SIG-M5 treated with dmso at 0.1 percent for 504 hours (cell line): ENCODE data around the gene SLC22A5.

Source experiments
- DNase-seq: peaks from one replicate; lab custom pipeline; 2025; ENCODE audit not compliant: unreplicated experiment; lab: John Stamatoyannopoulos, UW

The SLC22A5 gene

GRCh38 chr5:132369474-132370180 is at the start of gene SLC22A5:
Gene SLC22A5, plus strand, starts transcription at chr5:132369710. Its CDS starts 263 bp downstream, at chr5:132369973.
- peak; percentile 60 for DNase-seq

GRCh38 chr5:132319975-132320374 is 49.5 kb upstream of the SLC22A5 start:
- DNase-seq: no peak

DNA sequence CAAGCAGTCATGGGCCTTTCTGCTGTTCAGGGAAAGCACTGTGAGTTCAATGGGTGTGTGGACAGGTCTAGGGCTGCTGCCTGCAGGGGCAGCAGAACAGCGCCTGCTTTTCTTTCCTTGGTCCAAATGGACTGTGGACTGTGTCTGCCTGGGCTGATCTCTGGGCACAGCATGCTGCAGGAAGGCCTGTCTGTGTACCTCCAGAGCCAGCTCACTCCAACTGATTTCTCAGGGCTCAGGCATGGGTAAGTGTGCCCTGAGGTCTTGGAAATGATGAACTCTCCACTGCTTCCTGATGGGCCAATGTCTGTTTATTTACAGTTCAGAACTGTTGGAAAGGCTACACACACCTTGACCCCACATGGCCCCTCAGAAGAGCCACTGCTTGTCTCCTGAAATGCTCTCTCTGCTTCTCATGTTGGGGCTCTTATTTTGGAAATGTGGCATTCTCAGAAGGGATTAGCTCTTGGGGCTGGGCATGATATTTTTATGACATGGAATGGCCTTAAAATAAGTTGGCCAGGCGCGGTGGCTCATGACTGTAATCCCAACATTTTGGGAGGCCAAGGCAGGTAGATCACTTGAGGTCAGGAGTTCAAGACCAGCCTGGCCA is 48.3 kb upstream of the SLC22A5 start:
- no peak for DNase-seq

GRCh38 chr5:132322266-132322665 is 47.2 kb upstream of the SLC22A5 start:
- DNase-seq: no peak

DNA sequence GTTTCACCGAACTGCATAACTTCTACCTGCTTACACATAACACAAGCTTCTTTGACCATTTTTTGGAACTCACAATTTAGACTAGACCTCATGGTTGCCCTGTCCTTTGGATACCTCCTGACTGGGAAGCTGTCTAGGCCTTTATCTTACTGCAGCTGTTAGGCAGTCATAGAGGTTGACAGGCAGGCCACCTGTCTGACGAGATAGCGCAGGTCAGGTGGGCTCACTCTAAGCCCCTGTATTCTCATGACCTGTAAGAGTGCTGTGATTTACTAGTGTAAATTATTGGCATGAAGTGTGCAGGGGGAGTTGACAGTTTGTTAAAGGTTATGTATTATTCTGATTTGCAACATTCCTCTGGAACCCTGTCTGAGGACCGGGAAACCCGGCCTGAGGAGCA is 46.3 kb upstream of the SLC22A5 start:
- DNase-seq: no peak

DNA sequence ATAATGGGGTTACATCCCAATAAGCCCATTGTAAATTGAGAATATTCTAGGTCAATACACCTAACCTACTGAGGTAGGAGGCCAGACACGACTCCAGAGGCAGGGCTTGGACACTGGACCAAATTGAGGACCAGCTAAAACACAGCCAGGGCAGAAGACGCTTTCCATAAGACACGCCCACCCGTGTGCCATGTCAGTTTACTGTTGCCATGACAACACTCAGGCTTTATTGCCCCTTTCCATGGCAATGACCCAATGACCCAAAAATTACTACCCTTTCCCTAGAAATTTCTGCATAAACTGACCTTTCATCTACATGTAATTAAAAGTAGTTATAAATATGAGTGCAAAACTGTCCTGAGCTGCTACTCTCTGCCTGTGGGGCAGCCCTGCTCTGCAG is 43.8 kb upstream of the SLC22A5 start:
- no peak for DNase-seq

DNA sequence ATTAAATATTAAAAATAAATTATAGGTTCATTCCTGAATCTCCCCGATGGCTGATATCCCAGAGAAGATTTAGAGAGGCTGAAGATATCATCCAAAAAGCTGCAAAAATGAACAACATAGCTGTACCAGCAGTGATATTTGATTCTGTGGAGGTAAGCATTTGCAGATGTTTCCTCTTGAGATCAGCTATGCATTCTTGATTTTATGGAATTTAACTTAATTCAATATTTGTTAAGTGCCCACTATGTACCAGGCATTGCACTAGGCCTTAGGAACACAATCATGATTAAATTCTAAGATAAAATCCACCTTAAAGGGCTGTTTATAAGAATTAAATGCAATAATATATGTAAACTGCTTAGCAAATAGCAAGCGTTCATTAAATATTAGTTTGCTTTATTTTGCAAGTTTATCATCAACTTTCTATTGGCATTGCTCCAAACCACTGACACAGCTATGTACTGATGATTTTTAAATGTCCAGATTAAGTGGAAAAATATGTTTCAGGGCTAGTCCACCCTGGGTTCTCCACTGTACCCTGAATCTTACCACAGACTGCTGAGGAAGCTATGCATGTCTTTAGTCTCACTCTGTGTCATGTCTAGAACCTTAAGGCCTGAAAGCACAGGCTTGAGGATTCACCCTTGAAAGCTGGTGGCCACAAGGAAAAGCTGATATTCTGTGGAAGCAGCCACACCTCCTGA is 42.1 kb upstream of the SLC22A5 start:
- no peak for DNase-seq

DNA sequence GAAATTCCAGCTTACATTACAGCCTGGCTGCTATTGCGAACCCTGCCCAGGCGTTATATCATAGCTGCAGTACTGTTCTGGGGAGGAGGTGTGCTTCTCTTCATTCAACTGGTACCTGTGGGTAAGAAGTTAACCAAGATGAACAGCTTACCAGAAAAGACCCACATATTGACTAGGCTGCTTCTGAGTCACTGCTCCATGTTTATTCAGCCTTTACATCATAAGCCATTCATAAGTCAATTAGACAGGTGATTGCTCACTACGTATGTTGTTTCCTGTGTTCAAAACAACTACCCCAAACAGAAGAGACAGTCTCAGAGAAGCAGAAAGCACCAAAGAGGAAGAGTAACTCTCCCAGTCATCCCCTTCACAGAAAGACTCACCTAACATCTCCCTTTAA is 34.7 kb upstream of the SLC22A5 start:
- DNase-seq: no peak

DNA sequence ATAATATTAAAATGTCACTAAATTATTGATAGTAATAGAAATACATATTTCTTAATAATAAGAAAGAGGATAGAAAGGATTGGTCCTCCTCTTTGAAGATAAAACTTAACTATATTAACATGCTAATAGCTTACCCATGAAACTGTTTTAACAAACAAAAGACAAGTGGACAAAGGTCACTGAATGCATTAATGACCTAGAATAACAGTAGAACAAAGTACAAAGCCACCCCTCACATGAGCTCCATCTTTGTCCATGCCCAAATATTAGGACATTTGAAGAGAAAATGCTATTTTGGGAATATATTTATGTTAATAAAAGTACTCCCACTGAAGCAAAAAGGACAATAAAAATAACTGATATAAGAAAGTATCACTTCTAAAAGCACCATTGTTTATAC is 34.1 kb upstream of the SLC22A5 start:
- DNase-seq: no peak

DNA sequence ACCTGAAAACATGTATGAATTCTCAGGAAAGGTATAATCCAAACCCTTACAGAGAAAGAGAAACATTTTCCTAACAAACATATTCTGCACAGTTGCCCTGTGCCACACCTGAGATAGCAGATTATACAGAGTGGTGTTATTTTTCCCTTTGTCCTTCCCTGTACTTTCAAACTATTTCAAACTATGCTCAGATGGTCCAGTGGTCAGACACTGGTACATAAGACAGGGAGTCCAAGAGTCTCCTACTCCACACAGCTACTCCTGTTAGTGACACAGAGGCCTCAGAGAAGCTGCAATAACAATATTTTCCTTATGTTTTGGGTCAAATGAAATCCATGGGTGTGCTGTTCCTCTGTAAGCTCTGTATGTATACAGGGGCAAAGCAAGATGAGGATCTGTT is 30.0 kb upstream of the SLC22A5 start:
- no peak for DNase-seq

DNA sequence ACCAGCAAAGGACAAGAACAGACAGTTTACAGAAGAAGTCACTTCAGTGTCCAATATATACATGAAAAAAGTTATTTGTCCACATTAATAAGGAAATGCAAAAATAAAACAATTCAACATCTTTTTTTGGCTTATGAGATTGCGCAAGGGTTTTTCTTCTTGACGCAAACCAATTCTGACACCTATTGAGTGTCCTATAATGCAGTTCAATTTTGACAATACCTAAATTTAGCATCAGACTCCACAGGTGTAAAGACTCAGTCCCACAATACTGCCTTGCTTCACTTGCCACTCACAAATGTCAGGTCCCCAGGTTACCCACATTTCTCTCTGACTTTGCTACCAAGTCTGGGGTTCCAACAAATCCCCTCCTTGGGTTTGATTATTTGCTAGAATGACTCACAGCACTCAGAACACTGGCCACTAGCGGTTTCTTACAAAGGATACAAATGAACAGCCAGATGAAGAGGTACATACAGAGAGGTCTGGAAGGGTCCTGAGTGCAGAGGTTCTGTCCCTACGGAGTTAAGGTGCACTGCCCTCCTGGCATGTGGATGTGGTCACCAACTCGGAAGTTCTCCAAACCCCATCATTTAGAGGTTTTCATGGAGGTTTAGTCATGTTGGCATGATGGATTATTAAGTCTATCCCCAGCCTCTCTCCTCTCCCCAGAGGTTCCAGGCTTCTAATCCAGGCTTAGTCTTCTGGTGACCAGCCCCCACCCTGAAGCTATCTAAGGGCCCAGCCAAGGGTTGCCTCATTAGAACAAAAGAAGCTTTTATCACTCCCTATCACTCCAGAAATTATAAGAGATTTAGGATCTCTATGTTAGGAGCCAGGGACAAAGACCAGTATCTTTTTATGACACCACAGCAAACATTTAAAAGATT is 27.0 kb upstream of the SLC22A5 start:
- no peak for DNase-seq

GRCh38 chr5:132344775-132345514 is 24.6 kb upstream of the SLC22A5 start:
- DNase-seq: no peak

DNA sequence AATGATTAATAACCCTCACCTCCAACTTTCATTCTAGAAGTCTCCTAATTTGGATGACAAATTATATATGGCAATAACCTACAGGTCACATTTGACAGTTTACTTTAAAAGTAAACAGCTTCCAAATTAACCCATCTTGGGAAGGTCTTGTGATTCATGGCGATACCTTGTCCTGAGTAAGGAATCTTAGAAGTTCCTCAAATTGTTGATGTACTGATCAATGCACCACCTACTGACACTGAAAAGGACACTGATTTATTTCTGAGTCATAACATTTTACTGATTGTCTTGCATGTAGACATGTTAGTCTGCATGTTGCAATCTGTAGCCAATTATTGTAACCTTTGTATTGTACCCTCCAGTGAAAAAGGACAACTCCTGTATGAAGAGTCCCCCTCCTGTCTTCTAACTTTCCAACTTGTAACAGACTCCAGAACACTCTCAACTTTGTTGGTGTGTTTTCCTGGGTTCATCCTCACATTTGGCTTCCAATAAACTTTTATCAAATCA is 16.0 kb upstream of the SLC22A5 start:
- no peak for DNase-seq

DNA sequence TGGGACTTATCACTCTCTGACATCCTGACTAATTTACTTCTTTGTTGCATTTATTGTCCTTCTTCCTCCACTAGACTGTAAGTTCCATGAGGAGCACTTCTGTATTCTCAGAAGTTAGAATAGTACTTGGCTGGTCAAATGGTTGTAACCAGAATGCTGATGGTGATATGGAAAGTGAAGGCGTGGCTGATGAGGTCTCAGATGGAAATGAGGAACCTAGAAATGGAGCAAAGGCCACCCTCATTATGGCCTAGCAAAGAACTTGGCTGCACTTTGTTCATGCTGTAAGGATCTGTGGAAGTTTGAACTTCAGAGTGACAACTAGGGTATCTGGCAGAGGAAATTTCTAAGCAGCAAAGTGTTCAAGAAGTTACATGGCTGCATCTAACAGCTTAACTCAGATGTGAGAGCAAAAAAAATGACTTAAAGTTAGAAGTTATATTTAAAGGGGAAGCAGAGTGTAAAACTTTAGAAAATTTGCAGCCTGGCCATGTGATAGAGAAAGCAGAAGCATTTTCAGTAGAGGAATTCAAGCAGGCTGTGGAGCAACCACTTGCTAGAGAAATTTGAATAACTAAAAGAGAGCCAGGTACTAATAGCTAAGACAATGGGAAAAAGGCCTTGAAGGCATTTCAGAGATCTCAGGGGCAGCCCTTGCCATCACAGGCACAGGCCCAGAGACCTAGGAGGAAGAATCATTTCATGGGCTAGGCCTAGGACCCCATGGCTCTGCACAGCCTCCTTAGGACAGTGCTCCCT is 14.9 kb upstream of the SLC22A5 start:
- DNase-seq: peak; percentile 86

DNA sequence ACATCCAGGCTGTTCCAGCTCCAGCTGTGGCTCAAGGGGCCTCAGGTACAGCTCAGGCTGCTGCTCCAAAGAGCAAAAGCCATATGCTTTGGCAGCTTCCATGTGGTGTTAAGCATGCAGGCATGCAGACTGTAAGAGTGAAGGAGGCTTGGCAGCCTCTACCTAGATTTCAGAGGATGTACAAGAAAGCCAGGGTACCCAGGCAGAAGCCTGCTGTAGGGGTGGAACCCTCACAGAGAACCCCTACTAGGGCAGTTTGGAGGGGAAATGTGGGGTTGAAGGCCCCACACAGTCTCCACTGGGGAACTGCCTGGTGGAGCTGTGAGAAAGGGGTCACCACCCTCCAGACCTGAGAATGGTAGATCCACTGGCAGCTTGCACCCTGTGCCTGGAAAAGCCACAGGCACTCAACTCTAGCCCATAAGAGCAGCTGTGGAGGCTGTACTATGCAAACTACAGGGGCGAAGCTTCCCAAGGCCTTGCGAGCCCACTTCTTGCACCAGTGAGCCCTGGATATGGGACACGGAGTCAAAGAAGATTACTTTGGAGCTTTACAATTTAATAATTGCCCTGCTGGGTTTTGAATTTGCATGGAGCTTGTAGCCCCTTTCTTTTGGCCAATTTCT is 14.3 kb upstream of the SLC22A5 start:
- DNase-seq: no peak

DNA sequence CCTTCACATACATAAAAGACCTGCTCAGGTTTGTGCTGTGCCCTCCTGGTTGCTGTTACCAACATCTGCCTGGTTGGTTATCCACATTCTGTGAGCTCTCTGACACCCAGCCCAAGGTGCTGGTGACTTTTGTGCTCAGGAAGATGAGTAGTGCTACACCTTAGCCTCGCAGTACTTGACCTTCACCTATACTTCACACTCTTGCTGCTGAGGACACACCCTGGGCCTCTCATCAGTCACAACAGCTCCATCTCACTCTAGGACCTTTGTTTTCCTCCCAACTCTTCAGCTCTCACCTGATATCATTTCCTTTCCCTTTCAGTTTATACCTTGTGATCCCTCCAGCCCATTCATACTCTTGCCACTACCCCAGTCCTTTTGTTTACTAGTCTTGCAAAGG is 10.7 kb upstream of the SLC22A5 start:
- no peak for DNase-seq

DNA sequence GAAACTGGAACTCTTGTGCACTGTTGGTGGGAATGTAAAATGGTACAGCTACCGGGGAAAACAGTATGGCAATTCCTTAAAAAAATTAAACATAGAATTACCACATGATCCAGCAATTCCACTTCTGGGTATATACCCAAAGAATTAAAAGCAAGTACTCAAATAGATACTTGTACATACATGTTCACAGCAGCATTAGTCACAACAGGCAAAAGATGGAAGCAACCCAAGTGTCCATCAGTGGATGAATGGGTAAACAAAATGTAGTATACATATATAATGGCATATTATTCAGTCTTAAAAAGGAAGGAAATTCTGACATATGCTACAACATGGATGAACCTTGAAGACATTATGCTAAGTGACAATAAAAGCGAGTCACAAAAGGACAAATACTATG is 7.4 kb upstream of the SLC22A5 start:
- no peak for DNase-seq

DNA sequence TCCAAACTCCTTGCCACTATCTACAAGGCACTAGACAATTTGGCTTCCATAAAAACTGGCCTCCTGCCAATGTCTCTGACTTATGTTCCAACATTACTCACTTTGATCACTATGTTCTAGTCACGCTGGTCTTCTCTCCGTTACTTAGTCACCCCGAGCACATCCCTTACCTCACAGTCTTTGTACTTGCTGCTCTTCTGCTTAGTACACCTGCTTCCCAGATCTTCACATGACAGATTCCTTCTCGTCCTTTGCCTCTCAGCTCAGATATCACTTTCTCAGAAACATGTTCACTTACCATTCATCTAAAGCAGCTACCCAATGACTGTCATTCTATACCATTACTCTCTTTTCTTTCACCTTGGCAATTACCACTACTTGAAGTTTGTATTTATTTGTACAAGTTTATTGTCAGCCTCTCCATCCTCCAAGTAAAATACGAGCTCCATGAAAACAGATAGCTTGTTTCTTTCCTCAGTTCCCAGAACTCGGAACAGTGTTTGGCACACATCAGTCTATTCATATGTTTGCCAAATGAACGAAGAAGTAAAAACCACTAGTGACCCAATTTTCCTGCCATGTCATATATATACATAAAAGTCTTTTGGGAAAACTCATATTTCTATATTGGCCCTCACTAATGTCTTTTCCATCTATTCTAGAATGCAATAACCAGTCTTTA is 5.9 kb upstream of the SLC22A5 start:
- no peak for DNase-seq

DNA sequence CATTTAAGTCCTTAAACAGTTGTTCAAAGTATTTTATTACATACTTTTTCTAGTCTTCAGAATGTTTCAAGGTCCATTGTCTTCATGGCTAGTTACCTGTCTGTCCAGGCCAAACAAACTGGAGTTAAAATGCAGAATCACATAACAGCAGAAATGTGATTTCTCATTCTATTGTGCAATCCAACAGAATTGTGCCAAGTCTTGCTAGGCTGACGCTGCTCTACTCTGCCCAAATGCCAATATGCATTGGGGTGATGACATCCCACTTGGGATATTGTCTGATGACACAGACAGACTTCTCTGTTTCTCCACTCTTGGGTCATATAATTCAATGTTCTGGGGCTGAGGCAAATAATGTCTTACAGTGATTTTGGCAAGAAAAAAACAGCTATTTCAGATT is 5.2 kb upstream of the SLC22A5 start:
- no peak for DNase-seq
